IMR-90 (cell line): Measurements from ENCODE around the gene BTD. TPM values are rescaled to one million over a fixed set of nuclear protein-coding genes. Genes with fewer than 3 reads are reported as not detected.

ENCODE experiments used
- ATAC-seq: fragments of 200-7000 bp; cut with Tn5 transposase; 2 replicates; pipeline ENCODE4 v1.9.1; 2020; ENCODE audit warnings: low read depth, mild to moderate bottlenecking, moderate library complexity
- BruUV-seq: library from RNA; stranded (reverse); fragments of 400-500 nt; replicated peaks from 2 replicates; lab custom pipeline; 2021; lab: Mats Ljungman, UMichigan
- CTCF ChIA-PET: fragments of 300-600 bp; formaldehyde crosslinking; extraction: SDS; loops from one replicate; lab custom pipeline; 2021; ENCODE audit warnings: antibody characterized with exemption; lab: Yijun Ruan, JAX
- POLR2A ChIA-PET: fragments of 300-600 bp; sonication (Branson Sonifier 250); formaldehyde crosslinking; loops from one replicate; lab custom pipeline; 2022; ENCODE audit warnings: antibody characterized with exemption; ENCODE audit not compliant: unreplicated experiment; lab: Charles Lee
- DNase-seq: peaks from one replicate; pipeline ENCODE4 v3.0.0; 2013
- H2AFZ ChIP-seq: replicated peaks from 2 replicates; pipeline ENCODE3; 2013; ENCODE audit warnings: low read length, mild to moderate bottlenecking; ENCODE audit not compliant: poor library complexity
- H2AK5ac ChIP-seq: 2 replicates; pipeline ENCODE4 v1.6.1; 2013; ENCODE audit warnings: low read depth, low read length, inconsistent platforms
- H2AK9ac ChIP-seq: replicated peaks from 2 replicates; pipeline ENCODE3; 2013; ENCODE audit warnings: mild to moderate bottlenecking, low read depth, low read length, moderate library complexity; ENCODE audit not compliant: poor library complexity
- H2BK120ac ChIP-seq: 2 replicates; pipeline ENCODE4 v1.6.1; 2013; ENCODE audit warnings: low read depth, low read length, inconsistent platforms
- H2BK15ac ChIP-seq: 3 replicates; pipeline ENCODE4 v1.6.1; 2013; ENCODE audit warnings: low read depth, low read length, inconsistent platforms
- H2BK20ac ChIP-seq: 2 replicates; pipeline ENCODE4 v1.6.1; 2013; ENCODE audit warnings: low read depth, mild to moderate bottlenecking, inconsistent platforms, low read length, moderate library complexity
- H2BK5ac ChIP-seq: 2 replicates; pipeline ENCODE4 v1.6.1; 2013; ENCODE audit warnings: mild to moderate bottlenecking, low read depth, low read length, inconsistent platforms; ENCODE audit not compliant: poor library complexity, severe bottlenecking
- H3K14ac ChIP-seq: replicated peaks from 2 replicates; pipeline ENCODE4 v1.6.1; 2013; ENCODE audit warnings: low read depth, low read length, inconsistent platforms
- H3K18ac ChIP-seq: 2 replicates; pipeline ENCODE4 v1.6.1; 2013; ENCODE audit warnings: low read depth, low read length, control low read depth
- H3K23ac ChIP-seq: 2 replicates; pipeline ENCODE4 v1.6.1; 2013; ENCODE audit warnings: low read depth, low read length, inconsistent platforms
- H3K27ac ChIP-seq: 2 replicates; pipeline ENCODE4 v1.5.1; 2013; ENCODE audit warnings: mild to moderate bottlenecking, control low read depth, low read length; ENCODE audit not compliant: insufficient read depth
- H3K27me3 ChIP-seq: 2 replicates; pipeline ENCODE4 v1.6.1; 2013; ENCODE audit warnings: low read length; ENCODE audit not compliant: control insufficient read depth, insufficient read depth
- H3K36me3 ChIP-seq: 2 replicates; pipeline ENCODE4 v1.6.1; 2013; ENCODE audit warnings: low read length, mixed read lengths; ENCODE audit not compliant: control insufficient read depth, insufficient read depth
- H3K4ac ChIP-seq: 2 replicates; pipeline ENCODE4 v1.6.1; 2013; ENCODE audit warnings: low read depth, low read length, inconsistent platforms
- H3K4me1 ChIP-seq: 2 replicates; pipeline ENCODE4 v1.6.1; 2013; ENCODE audit warnings: low read length, mixed read lengths; ENCODE audit not compliant: control insufficient read depth, insufficient read depth
- H3K4me2 ChIP-seq: 2 replicates; pipeline ENCODE4 v1.6.1; 2013; ENCODE audit warnings: low read depth, mild to moderate bottlenecking, control low read depth, low read length, moderate library complexity
- H3K4me3 ChIP-seq: 2 replicates; pipeline ENCODE4 v1.5.1; 2013; ENCODE audit warnings: low read depth, mild to moderate bottlenecking, control low read depth, low read length, moderate library complexity; ENCODE audit not compliant: insufficient read depth
- H3K56ac ChIP-seq: 2 replicates; pipeline ENCODE4 v1.6.1; 2013; ENCODE audit warnings: low read length, inconsistent platforms; ENCODE audit not compliant: insufficient read depth; ENCODE audit errors: extremely low read depth
- H3K79me1 ChIP-seq, 2 experiments: 2 replicates each; pipeline ENCODE4 v1.6.1; 2013; ENCODE audit warnings: low read length in 2 of 2, inconsistent platforms in 1 of 2, low read depth in 1 of 2
- H3K9ac ChIP-seq: 2 replicates; pipeline ENCODE4 v1.6.1; 2013; ENCODE audit warnings: low read depth, low read length, control low read depth
- H3K9me1 ChIP-seq: 2 replicates; pipeline ENCODE4 v1.6.1; 2013; ENCODE audit warnings: low read length, inconsistent platforms; ENCODE audit not compliant: insufficient read depth
- H3K9me3 ChIP-seq: 2 replicates; pipeline ENCODE4 v1.6.1; 2013; ENCODE audit warnings: low read length; ENCODE audit not compliant: control insufficient read depth, insufficient read depth
- H4K20me1 ChIP-seq: 2 replicates; pipeline ENCODE4 v1.6.1; 2013; ENCODE audit warnings: low read length, inconsistent platforms; ENCODE audit not compliant: insufficient read depth
- H4K5ac ChIP-seq: 2 replicates; pipeline ENCODE4 v1.6.1; 2013; ENCODE audit warnings: mild to moderate bottlenecking, low read depth, low read length, control low read depth
- H4K8ac ChIP-seq, 2 experiments: 2 replicates each; pipeline ENCODE4 v1.6.1; 2013; ENCODE audit warnings: low read depth in 2 of 2, low read length in 2 of 2, control low read depth in 1 of 2, inconsistent platforms in 1 of 2
- H4K91ac ChIP-seq: 2 replicates; pipeline ENCODE4 v1.6.1; 2013; ENCODE audit warnings: low read depth, low read length, inconsistent platforms; ENCODE audit not compliant: insufficient read depth
- CEBPB ChIP-seq: IDR thresholded peaks from 2 replicates; pipeline ENCODE4 v1.6.1; 2012; ENCODE audit warnings: low read depth, low read length, improper control_type of control experiment
- MAZ ChIP-seq: IDR thresholded peaks from 2 replicates; pipeline ENCODE4 v1.6.1; 2012; ENCODE audit warnings: low read depth, mild to moderate bottlenecking, low read length, improper control_type of control experiment, moderate library complexity, borderline replicate concordance
- SMC3 ChIP-seq: fragments of 150-350 bp; IDR thresholded peaks from 2 replicates; pipeline ENCODE4 v1.6.1; 2016; ENCODE audit warnings: low read depth, mild to moderate bottlenecking, antibody characterized with exemption, low read length, moderate library complexity
- WGBS, 2 experiments: methylation state at CpG; one replicate each; pipeline versions ENCODE4 v1.1.5 to v1.1.7; 2013; ENCODE audit warnings: missing lambda C conversion rate in 2 of 2; ENCODE audit not compliant: insufficient read length in 1 of 2; ENCODE audit errors: extremely low coverage in 2 of 2; 5-methylcytosine and 5-hydroxymethylcytosine counted together
- dilution Hi-C: fragments of 300-500 bp; cut with HindIII; formaldehyde crosslinking; loops from one replicate; pipeline ENCODE4 v1.14.3; 2018; ENCODE audit warnings: low sequenced_read_pairs; ENCODE audit not compliant: unreplicated experiment
- in situ Hi-C: fragments of 300-500 bp; cut with MboI; formaldehyde crosslinking; loops from 3 replicates; pipeline ENCODE4 v1.14.3; 2019; ENCODE audit warnings: low sequenced_read_pairs, inconsistent platforms, mixed read lengths
- intact Hi-C: fragments of 100-400 bp; cut with micrococcal nuclease; formaldehyde crosslinking; loops from 2 replicates; pipeline ENCODE4 v1.10.0; 2022
- polyA plus RNA-seq, 3 experiments: library from polyadenylated mRNA; depleted of rRNA; stranded (reverse); fragments of >200 nt; gene quantifications; 2 replicates each; pipeline ENCODE4 v1.2.3, GENCODE V29; 2012; ENCODE audit warnings: low replicate concordance in 1 of 3
- total RNA-seq: library from RNA; depleted of rRNA; stranded (reverse); fragments of >200 nt; gene quantifications from 2 replicates; pipeline ENCODE4 v1.2.3, GENCODE V29; 2012
- TF ChIP-seq, protein P1 (sequence below): fragments of 150-350 bp; IDR thresholded peaks from 2 replicates; pipeline ENCODE4 v1.6.1; 2017; ENCODE audit warnings: mild to moderate bottlenecking, antibody characterized with exemption, low read length, low read depth
- TF ChIP-seq, protein P2 (sequence below): fragments of 150-350 bp; IDR thresholded peaks from 2 replicates; pipeline ENCODE4 v1.6.1; 2016; ENCODE audit warnings: low read depth, mild to moderate bottlenecking, low read length, moderate library complexity, borderline replicate concordance

The BTD gene
- total and polyA plus RNA-seq, 2 of the 4 experiments (the other 2 are of a cell fraction): 14.8 to 21.1 TPM

DNA sequence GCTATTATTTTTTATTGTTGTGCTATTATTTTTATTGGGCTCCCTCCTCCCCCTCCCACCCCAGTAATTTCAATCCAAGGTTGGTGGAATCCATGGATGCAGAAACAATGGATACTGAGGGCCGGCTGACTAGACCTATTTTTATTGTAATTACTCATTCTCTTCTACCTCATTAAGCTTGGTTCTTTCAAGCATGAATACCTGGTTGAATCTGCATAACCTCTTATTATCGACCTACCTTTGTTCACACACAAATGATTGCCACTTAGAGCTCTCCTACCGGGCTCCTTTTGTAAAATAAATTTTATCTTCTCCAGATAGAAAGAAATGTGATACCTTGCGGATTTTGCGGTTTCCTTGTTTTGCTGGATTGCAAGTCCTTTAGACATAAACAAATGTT lies 31.6 kb downstream of the BTD start:
- H3K9me1 ChIP-seq: peaks cover 25% of the 10 kb centered on the region
- POLR2A ChIA-PET: interaction anchor here (0.5 kb wide), 1 partner anchor 491 kb away, joined by 3 read pairs; no protein-coding TSS in a partner anchor
- peak overlapping the region; percentile 93; the same call in 2 of the 3 replicates for H2BK15ac ChIP-seq
- H3K36me3 ChIP-seq: no peaks in the 10 kb centered on the region
- H4K5ac ChIP-seq: peak overlapping the region; percentile 33; the same call in 1 of the 2 replicates
- intact Hi-C loops: loop anchor here (5.0 to 10.0 kb wide), 3 partner anchors 164 to 612 kb away; partner anchors contain the start of gene ANKRD28
- H3K4ac ChIP-seq: peak overlapping the region; percentile 74
- no peak overlapping the region for H3K4me3 ChIP-seq
- H4K8ac ChIP-seq: peak overlapping the region; percentile 11 to 70; a peak in 2 of 4 replicates
- H2AFZ ChIP-seq: no peak overlapping the region
- H2BK5ac ChIP-seq: peak overlapping the region; percentile 92
- no TSS peak for BruUV-seq
- peak overlapping the region; percentile 50; the same call in 1 of the 2 replicates for H3K14ac ChIP-seq
- H3K27ac ChIP-seq: peak overlapping the region; percentile 65; the same call in 1 of the 2 replicates
- no peak overlapping the region for H3K4me2 ChIP-seq
- peak overlapping the region; percentile 24 for H2AK5ac ChIP-seq
- dilution Hi-C loops: no loop called here
- peak overlapping the region; percentile 89 for H2BK120ac ChIP-seq
- no peak overlapping the region for H3K9ac ChIP-seq
- H3K9me3 ChIP-seq: no peaks in the 10 kb centered on the region
- no peaks in the 10 kb centered on the region for H4K20me1 ChIP-seq
- WGBS, 2 experiments: no CpG with 5 or more reads among the region's 5 CpGs
- peaks cover 15 to 42% of the 10 kb centered on the region in 2 experiments; a peak in 3 of 4 replicates for H3K79me1 ChIP-seq
- H3K56ac ChIP-seq: peak overlapping the region; percentile 56; the same call in 1 of the 2 replicates
- H2BK20ac ChIP-seq: peak overlapping the region; percentile 67
- no peak for ATAC-seq
- H3K27me3 ChIP-seq: no peaks in the 10 kb centered on the region
- peak overlapping the region; percentile 65 for H3K18ac ChIP-seq
- H2AK9ac ChIP-seq: no peak overlapping the region
- H3K4me1 ChIP-seq: peaks cover 40% of the 10 kb centered on the region
- CTCF ChIA-PET: no interaction called here
- H3K23ac ChIP-seq: peak overlapping the region; percentile 36; the same call in 1 of the 2 replicates
- no peak for DNase-seq
- in situ Hi-C loops: loop anchor here (25.0 kb wide), 2 partner anchors 429 to 604 kb away; no protein-coding TSS in a partner anchor
- TF ChIP-seq SMC3 (no peak), CEBPB (no peak), MAZ (no peak)
- TF ChIP-seq, protein P1, sequence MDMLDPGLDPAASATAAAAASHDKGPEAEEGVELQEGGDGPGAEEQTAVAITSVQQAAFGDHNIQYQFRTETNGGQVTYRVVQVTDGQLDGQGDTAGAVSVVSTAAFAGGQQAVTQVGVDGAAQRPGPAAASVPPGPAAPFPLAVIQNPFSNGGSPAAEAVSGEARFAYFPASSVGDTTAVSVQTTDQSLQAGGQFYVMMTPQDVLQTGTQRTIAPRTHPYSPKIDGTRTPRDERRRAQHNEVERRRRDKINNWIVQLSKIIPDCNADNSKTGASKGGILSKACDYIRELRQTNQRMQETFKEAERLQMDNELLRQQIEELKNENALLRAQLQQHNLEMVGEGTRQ: no peak
- TF ChIP-seq, protein P2, sequence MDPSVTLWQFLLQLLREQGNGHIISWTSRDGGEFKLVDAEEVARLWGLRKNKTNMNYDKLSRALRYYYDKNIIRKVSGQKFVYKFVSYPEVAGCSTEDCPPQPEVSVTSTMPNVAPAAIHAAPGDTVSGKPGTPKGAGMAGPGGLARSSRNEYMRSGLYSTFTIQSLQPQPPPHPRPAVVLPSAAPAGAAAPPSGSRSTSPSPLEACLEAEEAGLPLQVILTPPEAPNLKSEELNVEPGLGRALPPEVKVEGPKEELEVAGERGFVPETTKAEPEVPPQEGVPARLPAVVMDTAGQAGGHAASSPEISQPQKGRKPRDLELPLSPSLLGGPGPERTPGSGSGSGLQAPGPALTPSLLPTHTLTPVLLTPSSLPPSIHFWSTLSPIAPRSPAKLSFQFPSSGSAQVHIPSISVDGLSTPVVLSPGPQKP: no peak
- peak overlapping the region; percentile 90 for H4K91ac ChIP-seq
